GM13976 (cell line): ENCODE data around the gene XK.

Source experiments
- DNase-seq: peaks from one replicate; pipeline ENCODE4 v3.0.0; 2012; ENCODE audit warnings: low spot score
- in situ Hi-C: fragments of 300-500 bp; cut with MboI; formaldehyde crosslinking; loops from one replicate; pipeline ENCODE4 v1.12.0; 2022; ENCODE audit warnings: low sequenced_read_pairs, mixed read lengths, inconsistent platforms; ENCODE audit not compliant: unreplicated experiment
- TF ChIP-seq, protein P1 (sequence below): IDR thresholded peaks from 2 replicates; pipeline ENCODE4 v1.5.1; 2012; ENCODE audit warnings: borderline replicate concordance, mild to moderate bottlenecking; ENCODE audit not compliant: insufficient read depth; ENCODE audit errors: extremely low read depth, missing control alignments, control extremely low read depth

The XK gene

GRCh38 chrX:37690119-37690518, 4.5 kb downstream of the XK start:
- DNase-seq, result no peak
- TF ChIP-seq, protein P1, sequence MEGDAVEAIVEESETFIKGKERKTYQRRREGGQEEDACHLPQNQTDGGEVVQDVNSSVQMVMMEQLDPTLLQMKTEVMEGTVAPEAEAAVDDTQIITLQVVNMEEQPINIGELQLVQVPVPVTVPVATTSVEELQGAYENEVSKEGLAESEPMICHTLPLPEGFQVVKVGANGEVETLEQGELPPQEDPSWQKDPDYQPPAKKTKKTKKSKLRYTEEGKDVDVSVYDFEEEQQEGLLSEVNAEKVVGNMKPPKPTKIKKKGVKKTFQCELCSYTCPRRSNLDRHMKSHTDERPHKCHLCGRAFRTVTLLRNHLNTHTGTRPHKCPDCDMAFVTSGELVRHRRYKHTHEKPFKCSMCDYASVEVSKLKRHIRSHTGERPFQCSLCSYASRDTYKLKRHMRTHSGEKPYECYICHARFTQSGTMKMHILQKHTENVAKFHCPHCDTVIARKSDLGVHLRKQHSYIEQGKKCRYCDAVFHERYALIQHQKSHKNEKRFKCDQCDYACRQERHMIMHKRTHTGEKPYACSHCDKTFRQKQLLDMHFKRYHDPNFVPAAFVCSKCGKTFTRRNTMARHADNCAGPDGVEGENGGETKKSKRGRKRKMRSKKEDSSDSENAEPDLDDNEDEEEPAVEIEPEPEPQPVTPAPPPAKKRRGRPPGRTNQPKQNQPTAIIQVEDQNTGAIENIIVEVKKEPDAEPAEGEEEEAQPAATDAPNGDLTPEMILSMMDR, result no peak
- in situ Hi-C loops, result no loop called here

- in situ Hi-C loops, result no loop called here
- DNase-seq, result no peak
- TF ChIP-seq, protein P1, result no peak
These were observed 7.3 kb downstream of the XK start for GRCh38 chrX:37692918-37693317.

GRCh38 chrX:37697169-37697760, 11.7 kb downstream of the XK start:
- TF ChIP-seq, protein P1, result no peak
- in situ Hi-C loops, result no loop called here
- no peak for DNase-seq

DNA sequence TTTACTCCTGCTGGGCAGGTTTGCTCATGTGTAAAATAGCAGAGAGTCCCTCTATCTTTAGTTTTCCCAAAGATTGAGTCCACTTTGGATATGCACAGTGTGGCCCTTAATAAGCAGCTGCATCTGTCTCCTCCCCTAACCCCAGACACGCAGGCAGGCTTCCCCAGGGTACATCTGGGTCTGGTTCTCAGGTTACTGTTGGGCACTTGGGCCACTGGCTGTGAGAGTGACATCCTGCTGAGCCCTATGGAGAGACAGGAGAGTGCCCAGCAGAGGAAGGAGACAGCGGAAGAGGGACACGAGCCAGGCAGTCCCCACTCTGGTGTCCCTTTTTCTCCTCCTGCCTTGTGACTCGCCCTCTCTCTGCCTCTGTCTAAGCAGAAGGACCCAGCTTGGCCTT, 16.0 kb downstream of the XK start:
- TF ChIP-seq, protein P1, result no peak
- DNase-seq, result no peak
- in situ Hi-C loops, result no loop called here

GRCh38 chrX:37711991-37712390, 26.4 kb downstream of the XK start:
- in situ Hi-C loops, result no loop called here
- no peak for DNase-seq
- TF ChIP-seq, protein P1, result no peak

- TF ChIP-seq, protein P1, result no peak
- in situ Hi-C loops, result no loop called here
- no peak for DNase-seq
These were observed 26.9 kb downstream of the XK start for GRCh38 chrX:37712458-37712857.
